K562 (cell line): ENCODE data around the gene SMAD7. TPM values are rescaled to one million over a fixed set of nuclear protein-coding genes. Genes with fewer than 3 reads are reported as not detected.
A peak's percentile ranks its signal among the peaks of the same experiment; 100 is the strongest.

Source experiments
- DDX20 ChIP-seq: fragments of 450-650 bp; IDR thresholded peaks from 2 replicates; pipeline ENCODE4 v1.6.1; 2016; ENCODE audit warnings: missing genetic modification characterization, low read depth, mild to moderate bottlenecking, missing compliant biosample characterization, moderate library complexity
- HIVEP1 ChIP-seq: fragments of 250-450 bp; sonication (Bioruptor Pico); IDR thresholded peaks from 2 replicates; pipeline ENCODE4 v1.4.0; 2020; ENCODE audit warnings: mild to moderate bottlenecking
- ILF3 ChIP-seq: fragments of 450-650 bp; IDR thresholded peaks from 2 replicates; pipeline ENCODE4 v1.6.1; 2018; ENCODE audit warnings: antibody characterized with exemption, mild to moderate bottlenecking, moderate library complexity, borderline replicate concordance
- MEIS2 ChIP-seq: fragments of 450-650 bp; IDR thresholded peaks from 2 replicates; pipeline ENCODE4 v1.6.1; 2014; ENCODE audit warnings: mild to moderate bottlenecking; ENCODE audit not compliant: partially characterized antibody
- NFE2 ChIP-seq: IDR thresholded peaks from 2 replicates; pipeline ENCODE4 v1.6.1; 2014; ENCODE audit warnings: antibody characterized with exemption, low read depth
- NR2C2 ChIP-seq, 2 experiments: fragments of 200-800 bp in 1 of 2; sonication (Bioruptor generic) in 1 of 2; sonication (generic) in 1 of 2; formaldehyde crosslinking in 1 of 2; IDR thresholded peaks; 2 replicates each; pipeline versions ENCODE4 v1.6.1 to v1.8.0; 2016 to 2022; ENCODE audit warnings: mild to moderate bottlenecking in 1 of 2, missing compliant biosample characterization in 1 of 2, missing genetic modification characterization in 1 of 2, missing genetic modification reagents in 1 of 2
- PBX2 ChIP-seq, 2 experiments: IDR thresholded peaks in 1 of 2; conservative IDR thresholded peaks in 1 of 2; 2 replicates each; pipeline ENCODE4 v1.6.1; 2016; ENCODE audit warnings: low read depth in 2 of 2, mild to moderate bottlenecking in 1 of 2, missing compliant biosample characterization in 1 of 2, missing genetic modification characterization in 1 of 2, moderate library complexity in 1 of 2
- SRSF9 ChIP-seq: fragments of 200-400 bp; formaldehyde crosslinking; IDR thresholded peaks from 2 replicates; pipeline ENCODE4 v1.6.1; 2017; ENCODE audit warnings: low read depth, low read length, borderline replicate concordance
- TCFL5 ChIP-seq: fragments of 250-450 bp; sonication (Bioruptor Pico); conservative IDR thresholded peaks from 2 replicates; pipeline ENCODE4 v1.6.1; 2021; ENCODE audit warnings: mild to moderate bottlenecking, moderate library complexity, matching md5 sums
- USF1 ChIP-seq: sonication (generic); formaldehyde crosslinking; IDR thresholded peaks from 2 replicates; pipeline ENCODE4 v1.9.0; 2022; ENCODE audit warnings: mild to moderate bottlenecking, missing genetic modification reagents
- VEZF1 ChIP-seq: fragments of 200-800 bp; sonication (Bioruptor generic); IDR thresholded peaks from 2 replicates; pipeline ENCODE4 v1.6.1; 2017; ENCODE audit warnings: missing genetic modification characterization, missing compliant biosample characterization
- ZBTB11 ChIP-seq, 3 experiments: fragments of 200-800 bp in 1 of 3; fragments of 250-450 bp in 1 of 3; fragments of 450-650 bp in 1 of 3; sonication (Bioruptor Pico) in 1 of 3; sonication (Bioruptor generic) in 1 of 3; formaldehyde crosslinking in 1 of 3; IDR thresholded peaks; 2 replicates each; pipeline versions ENCODE4 v1.6.1 to v1.8.0; 2016 to 2022; ENCODE audit warnings: mild to moderate bottlenecking in 2 of 3, missing genetic modification characterization in 2 of 3, missing compliant biosample characterization in 1 of 3, moderate library complexity in 1 of 3
- ZC3H11A ChIP-seq: IDR thresholded peaks from 2 replicates; pipeline ENCODE4 v1.6.1; 2012; ENCODE audit warnings: low read depth, low read length, improper control_type of control experiment
- ZC3H8 ChIP-seq: fragments of 450-650 bp; IDR thresholded peaks from 2 replicates; pipeline ENCODE4 v1.6.1; 2017
- ZNF232 ChIP-seq: sonication (generic); formaldehyde crosslinking; IDR thresholded peaks from 2 replicates; pipeline ENCODE4 v1.8.0; 2022; ENCODE audit warnings: mild to moderate bottlenecking, missing genetic modification reagents
- polyA plus RNA-seq, 8 experiments: library from polyadenylated mRNA; depleted of rRNA in 4 of 8; stranded (reverse) in 5 of 8; unstranded in 3 of 8; fragments of >200 nt; fragmentation: Nextera tagmentation in 2 of 8; fragmentation: Illumina TruSeq in 1 of 8; extraction: Ambion mirVana in 2 of 8; extraction: Trizol in 1 of 8; gene quantifications; 2 replicates each; pipeline versions ENCODE4 v1.2.1 to v1.2.3, GENCODE V29; 2011 to 2014; ENCODE audit warnings: inconsistent platforms in 1 of 8, missing spikeins in 1 of 8
- total RNA-seq, 7 experiments: library from RNA; depleted of rRNA in 6 of 7; stranded (reverse); fragments of >200 nt in 6 of 7; fragmentation: Illumina TruSeq in 2 of 7; extraction: Trizol in 2 of 7; gene quantifications; 2 replicates each; pipeline versions ENCODE4 v1.2.1 to v1.2.3, GENCODE V29; 2011 to 2021; ENCODE audit warnings: low replicate concordance in 1 of 7

The SMAD7 gene
- total and polyA plus RNA-seq, 9 of the 15 experiments (the other 6 are each of a cell fraction or from before 2014, with no cell fraction given), result 0.13 to 3.0 (median 1.6) TPM

GRCh38 chr18:48992791-48993555 lies 42.2 kb upstream of the SMAD7 start (continued):
- TF ChIP-seq VEZF1 (CRISPR knock-in tag) (peak; percentile 57; the same call in 1 of the 2 replicates), NFE2 (0 out of 2 replicates have a peak, but pooled peaks have one; percentile 4), NR2C2 (CRISPR knock-in tag; IDR thresholded peaks at IDR 0.05) (no peak), NR2C2 (tag; IDR thresholded peaks at IDR 0.05) (0 out of 2 replicates have a peak, but pooled peaks have one; percentile 24), MEIS2 (peak; percentile 59), PBX2 (CRISPR knock-in tag; IDR thresholded peaks at IDR 0.05; ENCODE audit: low read depth) (no peak), PBX2 (tag; conservative IDR thresholded peaks at IDR 0.05; ENCODE audit: low read depth) (peak; percentile 57; the same call in 1 of the 2 replicates), SRSF9 (no peak), USF1 (CRISPR knock-in tag) (no peak), ZBTB11 (CRISPR knock-in tag; IDR thresholded peaks at IDR 0.05) (no peak), ZC3H8 (no peak), TCFL5 (CRISPR knock-in tag) (no peak), DDX20 (tag) (no peak), HIVEP1 (CRISPR knock-in tag) (no peak), ZNF232 (no peak), ILF3 (no peak), ZC3H11A (no peak)
